ENCODE results near the gene NRN1. TPM values are rescaled to one million over a fixed set of nuclear protein-coding genes. Genes with fewer than 3 reads are reported as not detected.
A peak's percentile ranks its signal among the peaks of the same experiment; 100 is the strongest.

NRN1 gene
- total RNA-seq (1 to 10 TPM in 2 of 5 donors, under 1 TPM in 1, not detected in 2; 0.45 to 4.5 (median 4.2) TPM), polyA plus RNA-seq (1 to 10 TPM; 3.0 to 9.8 (median 7.0) TPM)
- long read RNA-seq, donor 1 = 0 reads
- long read RNA-seq, donor 2, partial matches to known transcripts = 0 of 1 reads
- long read RNA-seq, donor 2, other reads (novel, unspliced or antisense) = 0 of 1 reads
- long read RNA-seq, donor 3 = 0 reads
- long read RNA-seq, donor 4 = 0 reads
- long read RNA-seq, donor 5, partial matches to known transcripts = 0 of 2 reads
- long read RNA-seq, donor 5, other reads (novel, unspliced or antisense) = 0 of 2 reads
- long read RNA-seq, donor 6, partial matches to known transcripts = 0 of 4 reads
- long read RNA-seq, donor 6, other reads (novel, unspliced or antisense) = 0 of 4 reads
- long read RNA-seq, donor 7, transcript NRN1-201 (3 exons, 1,624 nt) = major isoform, 6 of 6 reads
- long read RNA-seq, donor 7, partial matches to known transcripts = 0 of 6 reads
- long read RNA-seq, donor 7, other reads (novel, unspliced or antisense) = 0 of 6 reads
- long read RNA-seq, donor 8 = 0 reads
- long read RNA-seq, donor 9 = 0 reads
- long read RNA-seq, donor 10, partial matches to known transcripts = 0 of 1 reads
- long read RNA-seq, donor 10, other reads (novel, unspliced or antisense) = 0 of 1 reads

- Histone ChIP-seq H3K27me3 (peaks cover 62 to 100% (median 89%) of the 10 kb centered on the region in 3 donors), H3K36me3 (no peaks in the 10 kb centered on the region), H3K9me3 (peaks cover 0 to 33% (median 17%) of the 10 kb centered on the region in 4 donors), H3K4me3 (peak within 1 kb of the TSS; percentile 28 to 53 (median 42)), H3K4me1 (peaks cover 44 to 68% (median 61%) of the 10 kb centered on the region in 4 donors), H3K27ac (peak within 1 kb of the TSS in 4 of 5 donors; percentile 32 to 70 (median 52))
- DNase-seq = peak in 1 of 2 donors; percentile 33
- intact Hi-C loops (cut with DNase I; ENCODE audit: low total_unique reads) = no loop called here
- no peak for TF ChIP-seq POLR2A (IDR thresholded peaks at IDR 0.05)
- no peak for TF ChIP-seq CTCF (IDR thresholded peaks at IDR 0.05)
- WGBS, 5 donors = 5 to 11% (median 7%) methylated on average over 46 to 51 of the region's 51 CpGs
These were observed at the start of gene NRN1 for GRCh38 chr6:6006428-6007365. Gene NRN1, minus strand, starts transcription at chr6:6006925. Its CDS starts 176 bp downstream, at chr6:6006749.

DNA sequence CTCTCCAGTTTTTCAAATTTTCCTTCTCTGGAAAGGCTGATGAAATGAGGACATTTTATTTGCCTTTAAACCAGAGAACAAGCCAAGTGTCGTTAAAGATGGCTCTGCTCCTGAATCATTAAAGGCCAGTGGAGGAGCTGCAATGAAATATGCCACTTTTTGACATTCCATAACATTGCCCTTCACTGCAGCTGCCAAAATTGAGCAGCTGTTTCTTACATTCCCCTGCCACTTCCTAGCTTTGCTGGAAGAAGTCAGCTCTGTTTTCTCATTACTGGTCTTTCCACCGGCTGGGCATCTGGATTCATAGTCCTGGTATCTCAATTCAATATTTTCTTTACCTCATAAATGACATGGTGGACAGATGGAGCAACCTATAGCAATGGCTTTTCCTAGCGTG is 45.5 kb upstream of the NRN1 start:
- TF ChIP-seq POLR2AphosphoS5 (IDR thresholded peaks at IDR 0.05) (no peak), POLR2A (IDR thresholded peaks at IDR 0.05) (no peak), CTCF (IDR thresholded peaks at IDR 0.05) (no peak), EP300 (IDR thresholded peaks at IDR 0.05) (no peak)
- Histone ChIP-seq H3K9me3 (peaks cover 0 to 5% (median 2%) of the 10 kb centered on the region in 4 donors), H3K4me1 (no peaks in the 10 kb centered on the region), H3K27me3 (peaks cover 0 to 10% (median 10%) of the 10 kb centered on the region in 3 donors), H3K36me3 (no peaks in the 10 kb centered on the region), H3K4me3 (no peak overlapping the region), H3K27ac (no peak overlapping the region)
- WGBS, 5 donors = 62 to 86% (median 73%) methylated on average over 3 of the region's 3 CpGs
- DNase-seq = no peak
- intact Hi-C loops (cut with DNase I; ENCODE audit: low total_unique reads) = loop anchor here (10.0 kb wide), 1 partner anchor 493 kb away; no protein-coding TSS in a partner anchor

- Histone ChIP-seq H3K27me3 (peaks cover 0 to 1% (median 0%) of the 10 kb centered on the region in 3 donors), H3K36me3 (no peaks in the 10 kb centered on the region), H3K9me3 (peaks cover 0 to 5% (median 2%) of the 10 kb centered on the region in 4 donors), H3K4me1 (no peaks in the 10 kb centered on the region), H3K4me3 (no peak overlapping the region), H3K27ac (no peak overlapping the region)
- intact Hi-C loops (cut with DNase I; ENCODE audit: low total_unique reads) = no loop called here
- TF ChIP-seq POLR2AphosphoS5 (IDR thresholded peaks at IDR 0.05) = no peak
- TF ChIP-seq POLR2A (IDR thresholded peaks at IDR 0.05) = no peak
- TF ChIP-seq EP300 (IDR thresholded peaks at IDR 0.05) = no peak
- TF ChIP-seq CTCF (IDR thresholded peaks at IDR 0.05) = no peak
- DNase-seq = peak in 1 of 2 donors; percentile 17
- 70 to 86% (median 80%) methylated on average over 2 of the region's 2 CpGs for WGBS, 5 donors
These were observed 40.0 kb upstream of the NRN1 start for GRCh38 chr6:6046716-6047115.

Measured in stomach (tissue), 19 donors.